T-helper 2 cell treated with Interferon-gamma antibody and Interleukin-4, amounts not matched to agents 100 ng/mL and 5 ng/mL, for 36 hours (primary cell): ENCODE results near the gene GALNT16. TPM values are rescaled to one million over a fixed set of nuclear protein-coding genes. Genes with fewer than 3 reads are reported as not detected.
"Not testable (repeated sequence)": the region's sequence is repeated elsewhere in the genome, so short reads cannot be mapped to it uniquely, and the experiment has no call there.

ENCODE experiments used
- intact Hi-C: fragments of 100-400 bp; cut with micrococcal nuclease; formaldehyde crosslinking; loops from one replicate; pipeline ENCODE4 v1.15.1; 2023
- total RNA-seq: library from RNA; stranded (reverse); gene quantifications from 2 replicates; pipeline ENCODE4 v1.2.3, GENCODE V29; 2022

GALNT16 gene
- total RNA-seq, 1 donor from 2014 or later, result not detected

DNA sequence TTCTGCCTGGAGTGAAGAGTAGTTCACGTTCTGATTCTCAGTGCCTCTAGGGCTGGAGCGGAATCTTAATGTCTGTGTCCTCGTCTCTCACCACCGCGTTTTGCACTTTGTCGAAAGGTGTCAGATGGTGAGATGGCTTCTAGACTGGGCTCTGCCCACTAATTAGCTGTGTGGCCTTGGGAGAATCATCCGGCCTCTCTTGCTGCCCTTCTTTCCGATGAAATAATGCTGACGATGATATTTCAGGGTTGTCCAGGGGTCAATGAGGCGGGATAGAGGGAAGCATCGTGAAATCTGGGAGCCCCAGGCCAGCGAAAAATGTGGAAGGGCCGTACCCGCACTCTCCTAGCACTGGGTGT lies 811 bp upstream of the GALNT16 start:
- intact Hi-C loops, result no loop called here

- intact Hi-C loops, result loop anchor here (5.0 kb wide), 1 partner anchor 312 kb away; the partner anchor contains the start of gene CCDC177
Measured at GRCh38 chr14:69260190-69260860, 367 bp downstream of the GALNT16 start.

- intact Hi-C loops, result loop anchor here (5.0 kb wide), 1 partner anchor 311 kb away; the partner anchor contains the start of gene CCDC177
Measured at GRCh38 chr14:69260861-69261564, 1.1 kb downstream of the GALNT16 start.

- intact Hi-C loops, result loop anchor here (5.0 kb wide), 1 partner anchor 310 kb away; the partner anchor contains the start of gene CCDC177
Measured at GRCh38 chr14:69261761-69262331, 1.9 kb downstream of the GALNT16 start.

- intact Hi-C loops, result loop anchor here (5.0 kb wide), 1 partner anchor 310 kb away; the partner anchor contains the start of gene CCDC177
Measured at GRCh38 chr14:69262516-69262915, 2.6 kb downstream of the GALNT16 start.

- intact Hi-C loops, result loop anchor here (5.0 kb wide), 1 partner anchor 309 kb away; the partner anchor contains the start of gene CCDC177
Measured at GRCh38 chr14:69263364-69263763, 3.4 kb downstream of the GALNT16 start.

DNA sequence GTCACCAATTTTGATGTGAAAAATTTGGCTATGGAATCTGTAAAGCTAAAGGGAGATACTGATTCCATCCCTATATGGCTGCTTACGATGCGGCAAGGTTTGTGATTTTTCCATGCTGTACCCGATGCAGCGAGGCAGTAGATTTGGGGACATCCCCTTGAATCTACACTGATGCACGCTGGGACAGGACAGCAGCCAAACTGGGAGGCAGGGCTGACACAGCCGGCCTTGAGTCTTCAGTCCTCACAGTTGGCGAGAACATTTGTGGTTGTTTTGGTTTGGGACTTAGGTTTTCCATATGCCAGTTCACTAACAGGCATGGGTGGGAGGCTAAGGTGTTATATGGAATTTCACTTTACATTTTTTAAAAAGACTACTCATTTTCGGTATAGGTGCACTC lies 3.8 kb downstream of the GALNT16 start:
- intact Hi-C loops, result loop anchor here (5.0 kb wide), 1 partner anchor 309 kb away; the partner anchor contains the start of gene CCDC177

- intact Hi-C loops, result no loop called here
Measured at GRCh38 chr14:69266572-69267345, 6.8 kb downstream of the GALNT16 start.

- intact Hi-C loops, result no loop called here
Measured at GRCh38 chr14:69267492-69267891, 7.5 kb downstream of the GALNT16 start.

DNA sequence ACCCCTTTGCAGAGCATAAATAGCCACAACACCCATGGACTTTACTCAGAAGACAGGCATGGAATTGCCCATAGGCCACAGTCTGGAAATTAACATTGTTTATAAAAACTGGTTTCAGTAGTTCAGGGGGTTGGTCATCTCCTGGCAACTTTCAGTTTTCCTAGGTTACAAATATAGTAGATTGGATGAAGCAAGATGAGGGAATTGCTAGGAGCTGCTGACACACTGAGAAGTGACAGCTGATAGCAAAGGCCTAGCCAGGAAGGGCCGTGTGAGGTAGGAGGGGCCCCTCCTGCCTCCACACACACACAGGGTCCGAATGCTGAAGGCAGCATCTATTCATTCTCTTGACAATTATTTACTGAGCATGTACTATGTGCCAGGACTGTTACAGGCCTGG lies 8.3 kb downstream of the GALNT16 start:
- intact Hi-C loops, result no loop called here

GRCh38 chr14:69268763-69269162 lies 8.8 kb downstream of the GALNT16 start:
- intact Hi-C loops, result no loop called here

GRCh38 chr14:69269381-69269780 lies 9.4 kb downstream of the GALNT16 start:
- intact Hi-C loops, result no loop called here

DNA sequence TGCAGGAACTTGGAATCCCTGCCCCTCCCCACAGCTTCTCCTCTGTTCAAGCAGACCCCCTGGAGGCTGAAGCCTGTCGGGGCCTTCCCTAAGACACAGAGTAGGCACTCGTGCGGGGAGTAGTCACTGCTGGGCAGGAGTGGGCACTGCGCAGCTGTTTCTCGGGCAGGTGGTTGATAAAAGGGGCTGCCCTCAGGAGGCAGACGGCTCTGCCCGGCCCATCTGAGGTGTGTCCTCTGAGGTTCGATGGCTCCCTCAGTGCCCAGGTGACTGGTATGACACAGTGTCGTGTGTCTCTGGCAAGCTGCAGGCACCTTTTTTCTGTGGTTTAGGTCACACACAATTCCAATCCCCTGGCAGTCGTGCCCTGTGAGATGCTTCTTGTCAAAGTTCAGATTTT lies 10.1 kb downstream of the GALNT16 start:
- intact Hi-C loops, result no loop called here

DNA sequence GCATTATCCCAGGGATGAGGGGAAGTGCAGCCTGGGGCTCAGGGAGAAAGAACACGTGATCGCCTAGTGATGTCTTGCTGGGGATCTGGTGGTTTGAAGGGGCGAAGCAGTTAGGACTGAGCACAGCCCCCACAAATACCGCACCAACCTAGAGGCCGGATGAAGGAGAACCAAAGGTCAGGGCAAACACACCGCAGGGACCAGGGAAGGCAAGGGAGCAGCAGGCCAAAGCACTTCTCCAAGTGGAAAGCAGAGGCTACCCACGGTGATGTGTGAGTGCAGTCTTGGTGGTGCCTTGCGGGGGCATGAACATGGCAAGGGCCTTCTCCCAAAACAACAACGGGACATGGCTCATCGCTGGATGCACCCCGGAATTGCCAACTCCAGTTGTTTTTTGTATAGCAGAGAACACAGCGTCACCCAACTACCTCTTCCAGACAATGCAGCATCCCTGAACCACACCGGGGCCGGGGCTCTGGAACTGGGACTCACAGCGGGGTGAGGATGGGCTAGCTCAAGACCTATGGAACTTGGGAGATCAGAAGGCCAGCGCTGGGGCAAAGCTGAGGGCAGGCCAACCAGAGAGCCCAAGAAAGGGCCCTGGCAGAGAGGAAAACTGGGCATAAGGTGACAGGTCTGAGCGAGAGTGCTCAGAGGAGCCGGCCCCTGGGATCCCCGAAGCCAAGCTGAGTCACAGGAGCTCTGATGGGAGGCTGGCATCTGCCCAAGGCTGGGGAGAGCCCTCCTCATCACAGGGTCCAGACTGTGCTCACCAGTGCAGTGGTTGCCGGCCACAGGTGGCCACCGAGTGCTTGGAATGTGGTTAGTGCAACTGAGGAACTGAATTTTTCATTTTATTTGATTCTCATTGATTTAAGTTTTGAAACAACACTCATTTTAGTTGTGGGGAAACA lies 11.1 kb downstream of the GALNT16 start:
- intact Hi-C loops, result no loop called here

GRCh38 chr14:69274321-69274720 lies 14.4 kb downstream of the GALNT16 start:
- intact Hi-C loops, result no loop called here

DNA sequence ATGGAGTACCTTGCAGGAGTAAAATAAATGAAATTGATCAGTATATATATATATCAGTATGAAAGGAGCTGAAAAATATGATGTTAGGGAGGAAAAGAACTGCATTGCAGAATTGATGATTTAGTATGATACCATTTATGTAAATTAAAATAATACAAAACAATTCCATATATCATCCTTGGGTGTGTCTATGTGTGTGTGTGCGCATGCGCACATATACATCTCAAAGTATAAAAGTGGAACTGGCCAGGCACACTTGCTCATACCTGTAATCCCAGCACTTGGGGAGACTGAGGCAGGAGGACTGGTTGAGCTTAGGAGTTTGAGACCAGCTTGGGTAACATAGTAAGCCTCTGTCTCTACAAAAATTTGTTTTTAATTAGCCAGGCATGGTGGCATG lies 15.4 kb downstream of the GALNT16 start:
- intact Hi-C loops, result no loop called here

DNA sequence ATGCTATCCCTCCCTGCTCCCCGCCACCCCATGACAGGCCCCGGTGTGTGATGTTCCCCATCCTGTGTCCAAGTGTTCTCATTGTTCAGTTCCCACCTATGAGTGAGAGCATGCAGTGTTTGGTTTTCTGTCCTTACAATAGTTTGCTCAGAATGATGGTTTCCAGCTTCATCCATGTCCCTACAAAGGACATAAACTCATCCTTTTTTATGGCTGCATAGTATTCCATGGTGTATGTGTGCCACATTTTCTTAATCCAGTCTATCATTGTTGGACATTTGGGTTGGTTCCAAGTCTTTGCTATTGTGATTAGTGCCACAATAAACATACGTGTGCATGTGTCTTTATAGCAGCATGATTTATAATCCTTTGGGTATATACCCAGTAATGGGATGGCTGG lies 17.4 kb downstream of the GALNT16 start:
- intact Hi-C loops, result not testable (repeated sequence)

GRCh38 chr14:69280746-69281291 lies 20.9 kb downstream of the GALNT16 start:
- intact Hi-C loops, result no loop called here

DNA sequence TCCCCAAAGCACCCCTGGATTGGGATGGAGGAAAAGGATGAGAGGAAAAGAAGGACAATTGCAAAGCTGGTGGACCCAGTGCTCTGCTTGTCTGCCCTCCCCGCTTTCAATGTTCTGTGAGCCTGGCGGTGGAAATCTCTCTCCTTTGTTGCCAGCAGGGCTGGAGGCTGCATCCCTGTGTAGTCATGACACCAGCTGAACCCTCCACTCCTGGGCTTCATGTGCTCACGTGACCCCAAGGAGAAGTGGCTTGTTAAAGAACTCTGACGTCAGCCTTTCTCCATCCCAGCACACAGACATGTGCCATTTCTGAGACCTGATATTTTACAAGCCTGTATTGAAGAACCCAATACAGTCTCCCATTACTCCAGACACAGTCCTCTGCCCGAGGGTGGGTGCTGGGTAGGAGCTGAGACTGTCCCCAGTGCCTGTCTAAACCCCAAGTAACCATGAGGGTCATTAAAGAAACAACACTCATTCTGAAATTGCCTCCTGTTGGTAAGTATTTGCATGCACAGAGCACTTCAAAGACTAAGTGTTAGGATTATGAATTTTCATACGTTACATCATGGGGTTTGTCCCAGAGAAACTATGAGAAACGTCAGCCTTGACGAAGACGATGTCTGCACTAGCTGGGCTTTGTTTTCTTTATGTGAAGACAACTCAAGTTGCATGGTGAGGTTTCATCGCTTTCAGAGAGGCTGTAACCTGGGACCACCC lies 21.7 kb downstream of the GALNT16 start:
- intact Hi-C loops, result no loop called here
